Keratinocyte (primary cell): ENCODE measurements around the gene GSTO2. TPM values are rescaled to one million over a fixed set of nuclear protein-coding genes. Genes with fewer than 3 reads are reported as not detected.
A peak's percentile ranks its signal among the peaks of the same experiment; 100 is the strongest.

ENCODE experiments used
- DNase-seq: peaks from one replicate; pipeline ENCODE4 v3.0.0-alpha.2; 2011; ENCODE audit warnings: low read depth, missing footprints, low spot score
- FAIRE-seq: peaks from 2 replicates; lab custom pipeline; 2011; peaks lifted over from hg19 to GRCh38; lab: Jason Lieb, UNC
- H2AFZ ChIP-seq: 2 replicates; pipeline ENCODE4 v1.6.0; 2012; ENCODE audit warnings: low read length, control low read depth, inconsistent platforms; ENCODE audit not compliant: control insufficient read depth
- H3K27ac ChIP-seq: 2 replicates; pipeline ENCODE4 v1.5.1; 2011; ENCODE audit warnings: low read length; ENCODE audit not compliant: control insufficient read depth, insufficient read depth
- H3K27me3 ChIP-seq: 3 replicates; pipeline ENCODE4 v1.6.0; 2011; ENCODE audit warnings: low read length; ENCODE audit not compliant: control insufficient read depth, insufficient read depth; ENCODE audit errors: extremely low read depth
- H3K36me3 ChIP-seq, 2 experiments: 2 replicates in 1 of 2; 3 replicates in 1 of 2; pipeline ENCODE4 v1.5.1; 2011; ENCODE audit warnings: low read length in 2 of 2, mild to moderate bottlenecking in 1 of 2; ENCODE audit not compliant: control insufficient read depth in 2 of 2, insufficient read depth in 2 of 2; ENCODE audit errors: extremely low read depth in 1 of 2
- H3K4me1 ChIP-seq: 3 replicates; pipeline ENCODE4 v1.5.1; 2011; ENCODE audit warnings: low read length; ENCODE audit not compliant: control insufficient read depth, insufficient read depth; ENCODE audit errors: extremely low read depth
- H3K4me2 ChIP-seq: 3 replicates; pipeline ENCODE4 v1.6.0; 2011; ENCODE audit warnings: low read depth, low read length; ENCODE audit not compliant: control insufficient read depth, insufficient read depth; ENCODE audit errors: extremely low read depth
- H3K4me3 ChIP-seq, 3 experiments: fragments of 200-600 bp in 1 of 3; sonication (generic) in 1 of 3; 2 replicates in 2 of 3; 3 replicates in 1 of 3; pipeline ENCODE4 v1.5.1; 2011 to 2016; ENCODE audit warnings: low read length in 3 of 3, mild to moderate bottlenecking in 3 of 3, control low read depth in 2 of 3, inconsistent platforms in 1 of 3, low read depth in 1 of 3, mixed read lengths in 1 of 3, mixed run types in 1 of 3, moderate library complexity in 1 of 3; ENCODE audit not compliant: control insufficient read depth in 2 of 3, insufficient read depth in 2 of 3; ENCODE audit errors: extremely low read depth in 1 of 3
- H3K79me2 ChIP-seq: 2 replicates; pipeline ENCODE4 v1.6.0; 2012; ENCODE audit warnings: low read length; ENCODE audit not compliant: control insufficient read depth, insufficient read depth
- H3K9ac ChIP-seq: 3 replicates; pipeline ENCODE4 v1.6.0; 2011; ENCODE audit warnings: low read length; ENCODE audit not compliant: control insufficient read depth, insufficient read depth; ENCODE audit errors: extremely low read depth
- H3K9me1 ChIP-seq: 3 replicates; pipeline ENCODE4 v1.6.0; 2011; ENCODE audit warnings: low read length; ENCODE audit not compliant: control insufficient read depth, insufficient read depth; ENCODE audit errors: extremely low read depth
- H3K9me3 ChIP-seq: 2 replicates; pipeline ENCODE4 v1.5.1; 2012; ENCODE audit warnings: low read depth, low read length; ENCODE audit not compliant: control insufficient read depth
- H4K20me1 ChIP-seq: 3 replicates; pipeline ENCODE4 v1.6.0; 2011; ENCODE audit warnings: low read length; ENCODE audit not compliant: control insufficient read depth, insufficient read depth; ENCODE audit errors: extremely low read depth
- EZH2 ChIP-seq: IDR thresholded peaks from one replicate; pipeline ENCODE4 v1.6.1; 2012; ENCODE audit warnings: inconsistent platforms, mild to moderate bottlenecking, low read length, moderate library complexity
- dilution Hi-C: fragments of 300-500 bp; cut with MboI; formaldehyde crosslinking; loops from one replicate; pipeline ENCODE4 v1.7.0; 2020; ENCODE audit warnings: low sequenced_read_pairs; ENCODE audit not compliant: extremely low pct_ligation_motif_present
- polyA plus RNA-seq, 5 experiments: library from polyadenylated mRNA; depleted of rRNA in 3 of 5; stranded (reverse) in 3 of 5; stranded (forward) in 1 of 5; unstranded in 1 of 5; fragments of >200 nt; gene quantifications; 1 replicate in 1 of 5; 2 replicates in 3 of 5; 3 replicates in 1 of 5; pipeline versions ENCODE4 v1.2.1 to v1.2.3, GENCODE V29; 2011 to 2012; ENCODE audit warnings: missing spikeins in 2 of 5, low read depth in 1 of 5, low replicate concordance in 1 of 5
- TF ChIP-seq, protein P1 (sequence below), 3 experiments: IDR thresholded peaks in 1 of 3; conservative IDR thresholded peaks in 1 of 3; optimal IDR thresholded peaks in 1 of 3; 2 replicates in 2 of 3; 3 replicates in 1 of 3; pipeline versions ENCODE3 to v1.5.1; 2011; ENCODE audit warnings: low read length in 3 of 3, mild to moderate bottlenecking in 3 of 3, moderate library complexity in 2 of 3, control low read depth in 1 of 3, inconsistent platforms in 1 of 3; ENCODE audit not compliant: insufficient read depth in 2 of 3; ENCODE audit errors: extremely low read depth in 1 of 3

Gene GSTO2
- polyA plus RNA-seq, 1 donor (not counting 4 experiments of a cell fraction or from before 2014, with no cell fraction given): 56.9 TPM

DNA sequence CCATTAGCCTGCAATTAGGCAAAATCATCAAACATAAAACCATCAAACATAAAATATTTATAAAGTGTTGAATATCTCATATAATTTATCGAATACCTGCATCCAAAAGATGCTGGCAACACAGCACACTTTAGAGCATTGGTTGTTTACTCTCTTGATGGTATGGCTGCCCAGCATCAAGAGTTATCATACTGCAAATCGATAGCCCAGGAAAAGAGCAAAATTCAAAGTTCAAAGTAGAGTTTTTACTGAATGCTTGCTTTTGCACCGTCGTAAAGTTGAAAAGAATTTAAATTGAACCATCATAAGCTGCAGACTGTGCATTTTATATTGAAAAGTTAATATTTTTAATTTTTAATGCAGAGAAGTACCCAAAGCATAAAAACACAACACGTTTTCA is 4.2 kb upstream of the GSTO2 start:
- FAIRE-seq (no peak), DNase-seq (no peak)
- Histone ChIP-seq H3K4me2 (no peak overlapping the region), H4K20me1 (no peaks in the 10 kb centered on the region), H3K4me1 (peaks cover 27% of the 10 kb centered on the region), H3K36me3 (peaks cover 20 to 27% of the 10 kb centered on the region in 2 experiments), H3K9me1 (no peaks in the 10 kb centered on the region), H3K9ac (no peak overlapping the region), H3K79me2 (peaks cover 42% of the 10 kb centered on the region), H2AFZ (no peak overlapping the region), H3K27ac (no peak overlapping the region), H3K4me3 (no peak overlapping the region), H3K27me3 (no peaks in the 10 kb centered on the region), H3K9me3 (no peaks in the 10 kb centered on the region)
- dilution Hi-C loops: no loop called here
- no peak for TF ChIP-seq EZH2
- TF ChIP-seq, protein P1, sequence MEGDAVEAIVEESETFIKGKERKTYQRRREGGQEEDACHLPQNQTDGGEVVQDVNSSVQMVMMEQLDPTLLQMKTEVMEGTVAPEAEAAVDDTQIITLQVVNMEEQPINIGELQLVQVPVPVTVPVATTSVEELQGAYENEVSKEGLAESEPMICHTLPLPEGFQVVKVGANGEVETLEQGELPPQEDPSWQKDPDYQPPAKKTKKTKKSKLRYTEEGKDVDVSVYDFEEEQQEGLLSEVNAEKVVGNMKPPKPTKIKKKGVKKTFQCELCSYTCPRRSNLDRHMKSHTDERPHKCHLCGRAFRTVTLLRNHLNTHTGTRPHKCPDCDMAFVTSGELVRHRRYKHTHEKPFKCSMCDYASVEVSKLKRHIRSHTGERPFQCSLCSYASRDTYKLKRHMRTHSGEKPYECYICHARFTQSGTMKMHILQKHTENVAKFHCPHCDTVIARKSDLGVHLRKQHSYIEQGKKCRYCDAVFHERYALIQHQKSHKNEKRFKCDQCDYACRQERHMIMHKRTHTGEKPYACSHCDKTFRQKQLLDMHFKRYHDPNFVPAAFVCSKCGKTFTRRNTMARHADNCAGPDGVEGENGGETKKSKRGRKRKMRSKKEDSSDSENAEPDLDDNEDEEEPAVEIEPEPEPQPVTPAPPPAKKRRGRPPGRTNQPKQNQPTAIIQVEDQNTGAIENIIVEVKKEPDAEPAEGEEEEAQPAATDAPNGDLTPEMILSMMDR (optimal IDR thresholded peaks at IDR 0.05 in 1 of 3, IDR thresholded peaks at IDR 0.05 in 1 of 3, conservative IDR thresholded peaks at IDR 0.05 in 1 of 3; ENCODE audit: extremely low read depth in 1 of 3, insufficient read depth in 2 of 3, low read length in 3 of 3): no peak

DNA sequence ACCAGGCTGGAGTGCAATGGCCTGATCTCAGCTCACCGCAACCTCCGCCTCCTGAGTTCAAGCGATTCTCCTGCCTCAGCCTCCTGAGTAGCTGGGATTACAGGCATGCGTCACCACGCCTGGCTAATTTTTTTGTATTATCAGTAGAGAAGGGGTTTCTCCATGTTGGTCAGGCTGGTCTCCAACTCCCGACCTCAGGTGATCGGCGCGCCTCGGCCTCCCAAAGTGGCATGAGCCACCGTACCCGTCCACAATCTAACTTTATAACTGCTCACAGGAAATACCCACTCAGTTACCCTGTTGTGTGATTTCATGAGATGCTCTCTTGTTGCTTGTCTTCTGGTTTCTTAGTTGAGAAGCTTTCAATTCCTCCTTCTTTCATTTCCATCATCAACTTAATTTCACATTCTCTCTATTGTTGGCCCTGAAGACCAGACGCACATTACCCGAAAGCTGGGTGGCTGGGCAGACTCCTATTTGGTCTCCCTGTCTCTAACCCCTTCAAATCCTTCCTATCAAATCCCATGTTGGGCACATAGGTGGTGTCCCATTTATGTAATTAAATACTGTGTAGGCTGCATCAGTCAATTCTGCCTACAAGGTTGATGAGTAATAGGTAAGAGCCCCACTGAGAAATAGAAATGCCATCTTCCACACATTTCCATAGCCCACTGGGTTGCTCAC is 1.1 kb upstream of the GSTO2 start:
- H3K27me3 ChIP-seq: no peaks in the 10 kb centered on the region
- H3K9me3 ChIP-seq: no peaks in the 10 kb centered on the region
- peaks cover 8% of the 10 kb centered on the region for H3K4me1 ChIP-seq
- peak overlapping the region; percentile 58 to 75 (median 61) for H3K4me3 ChIP-seq
- H3K9ac ChIP-seq: peak overlapping the region; percentile 96
- no peak overlapping the region for H2AFZ ChIP-seq
- H4K20me1 ChIP-seq: no peaks in the 10 kb centered on the region
- no peaks in the 10 kb centered on the region for H3K9me1 ChIP-seq
- H3K36me3 ChIP-seq: peaks cover 10 to 12% of the 10 kb centered on the region in 2 experiments
- dilution Hi-C loops: no loop called here
- peaks cover 29% of the 10 kb centered on the region for H3K79me2 ChIP-seq
- no peak for FAIRE-seq
- TF ChIP-seq, protein P1 (optimal IDR thresholded peaks at IDR 0.05 in 1 of 3, IDR thresholded peaks at IDR 0.05 in 1 of 3, conservative IDR thresholded peaks at IDR 0.05 in 1 of 3; ENCODE audit: extremely low read depth in 1 of 3, insufficient read depth in 2 of 3, low read length in 3 of 3): no peak
- no peak for TF ChIP-seq EZH2
- DNase-seq: no peak
- H3K4me2 ChIP-seq: peak overlapping the region; percentile 75
- H3K27ac ChIP-seq: peak overlapping the region; percentile 77
